MCF 10A (cell line): ENCODE data around the gene RBM44. TPM values are rescaled to one million over a fixed set of nuclear protein-coding genes. Genes with fewer than 3 reads are reported as not detected.
A peak's percentile ranks its signal among the peaks of the same experiment; 100 is the strongest.
"Not testable (repeated sequence)": the region's sequence is repeated elsewhere in the genome, so short reads cannot be mapped to it uniquely, and the experiment has no call there.

Experiments used
- BruUV-seq: library from RNA; stranded (reverse); fragments of 400-500 nt; replicated peaks from 2 replicates; lab custom pipeline; 2021; lab: Mats Ljungman, UMichigan
- CTCF ChIA-PET: fragments of 300-600 bp; sonication (Branson Sonifier 250); formaldehyde crosslinking; extraction: SDS; loops from one replicate; lab custom pipeline; 2021; ENCODE audit warnings: antibody characterized with exemption, inconsistent platforms; lab: Yijun Ruan, JAX
- POLR2A ChIA-PET: fragments of 300-600, 350-650 bp; sonication (Branson Sonifier 250); formaldehyde crosslinking; extraction: SDS; loops from one replicate; lab custom pipeline; 2020; ENCODE audit warnings: antibody characterized with exemption, inconsistent platforms; lab: Yijun Ruan, JAX
- DNase-seq: peaks from one replicate; pipeline ENCODE4 v3.0.0-alpha.2; 2018; ENCODE audit not compliant: unreplicated experiment
- H3K27ac Mint-ChIP-seq: one replicate; pipeline ENCODE4 v1.8.0; 2022; ENCODE audit warnings: mild to moderate bottlenecking, low read depth, mixed read lengths; ENCODE audit not compliant: unreplicated experiment
- H3K27me3 Mint-ChIP-seq: one replicate; pipeline ENCODE4 v1.8.0; 2022; ENCODE audit warnings: mixed read lengths; ENCODE audit not compliant: insufficient read depth, unreplicated experiment
- H3K36me3 Mint-ChIP-seq: one replicate; pipeline ENCODE4 v1.8.0; 2022; ENCODE audit warnings: mild to moderate bottlenecking, moderate library complexity, mixed read lengths; ENCODE audit not compliant: insufficient read depth, unreplicated experiment
- H3K4me1 Mint-ChIP-seq: one replicate; pipeline ENCODE4 v1.8.0; 2022; ENCODE audit warnings: mixed read lengths; ENCODE audit not compliant: insufficient read depth, unreplicated experiment
- H3K4me3 Mint-ChIP-seq: one replicate; pipeline ENCODE4 v1.8.0; 2022; ENCODE audit warnings: mild to moderate bottlenecking, moderate library complexity, mixed read lengths; ENCODE audit not compliant: unreplicated experiment
- H3K9me3 Mint-ChIP-seq: one replicate; pipeline ENCODE4 v1.8.0; 2022; ENCODE audit warnings: mixed read lengths; ENCODE audit not compliant: unreplicated experiment
- CTCF ChIP-seq: fragments of 200-600 bp; IDR thresholded peaks from one replicate; pipeline ENCODE4 v1.8.0; 2022; ENCODE audit warnings: antibody characterized with exemption, mild to moderate bottlenecking; ENCODE audit not compliant: unreplicated experiment
- intact Hi-C: fragments of 100-400 bp; cut with micrococcal nuclease; formaldehyde crosslinking; loops from 2 replicates; pipeline ENCODE4 v1.14.1; 2022
- total RNA-seq: library from RNA; stranded (reverse); gene quantifications from 2 replicates; pipeline ENCODE4 v1.2.3, GENCODE V29; 2022

The RBM44 gene
- total RNA-seq, 1 experiment from 2014 or later, result 0.23 TPM

GRCh38 chr2:237865623-237866041, 67.1 kb downstream of the RBM44 start:
- intact Hi-C loops, result no loop called here
- Mint-ChIP-seq H3K27me3 (no peaks in the 10 kb centered on the region), H3K27ac (peak overlapping the region; percentile 86), H3K4me1 (peaks cover 24% of the 10 kb centered on the region), H3K36me3 (no peaks in the 10 kb centered on the region), H3K4me3 (no peak overlapping the region), H3K9me3 (no peaks in the 10 kb centered on the region)
- CTCF ChIA-PET, result no interaction called here
- no TSS peak for BruUV-seq
- peak; percentile 49 for DNase-seq
- no peak for TF ChIP-seq CTCF
- POLR2A ChIA-PET, result interaction anchor here (0.6 to 2.2 kb wide), 8 partner anchors 30 to 338 kb away, joined by 3 to 12 read pairs (median 4); partner anchors contain the start of gene SCLY

GRCh38 chr2:237866101-237866621, 67.6 kb downstream of the RBM44 start:
- no peaks in the 10 kb centered on the region for H3K9me3 Mint-ChIP-seq
- no TSS peak for BruUV-seq
- POLR2A ChIA-PET, result interaction anchor here (0.7 to 2.2 kb wide), 4 partner anchors 30 to 336 kb away, joined by 3 to 12 read pairs (median 4); no protein-coding TSS in a partner anchor
- no peaks in the 10 kb centered on the region for H3K36me3 Mint-ChIP-seq
- no peaks in the 10 kb centered on the region for H3K27me3 Mint-ChIP-seq
- H3K4me3 Mint-ChIP-seq, result no peak overlapping the region
- TF ChIP-seq CTCF, result no peak
- peak overlapping the region; percentile 86 for H3K27ac Mint-ChIP-seq
- CTCF ChIA-PET, result interaction anchor here (0.7 kb wide), 1 partner anchor 153 kb away, joined by 3 read pairs; no protein-coding TSS in a partner anchor
- peak; percentile 43 for DNase-seq
- peaks cover 24% of the 10 kb centered on the region for H3K4me1 Mint-ChIP-seq
- intact Hi-C loops, result no loop called here

GRCh38 chr2:237867465-237867864, 68.9 kb downstream of the RBM44 start:
- H3K36me3 Mint-ChIP-seq, result no peaks in the 10 kb centered on the region
- no peak overlapping the region for H3K4me3 Mint-ChIP-seq
- DNase-seq, result no peak
- no peak overlapping the region for H3K27ac Mint-ChIP-seq
- TF ChIP-seq CTCF, result no peak
- H3K9me3 Mint-ChIP-seq, result no peaks in the 10 kb centered on the region
- peaks cover 24% of the 10 kb centered on the region for H3K4me1 Mint-ChIP-seq
- intact Hi-C loops, result no loop called here
- no TSS peak for BruUV-seq
- ChIA-PET CTCF (interaction anchor here (1.0 kb wide), 1 partner anchor 101 kb away, joined by 3 read pairs; no protein-coding TSS in a partner anchor), POLR2A (interaction anchor here (1.0 kb wide), 1 partner anchor 23 kb away, joined by 3 read pairs; no protein-coding TSS in a partner anchor)
- H3K27me3 Mint-ChIP-seq, result no peaks in the 10 kb centered on the region

GRCh38 chr2:237868074-237868473, 69.5 kb downstream of the RBM44 start:
- H3K27me3 Mint-ChIP-seq, intact Hi-C loops, H3K9me3 Mint-ChIP-seq, H3K36me3 Mint-ChIP-seq, CTCF ChIA-PET, BruUV-seq, POLR2A ChIA-PET, DNase-seq, H3K27ac Mint-ChIP-seq, H3K4me3 Mint-ChIP-seq: not testable (repeated sequence)
- H3K4me1 Mint-ChIP-seq, result peaks cover 25% of the 10 kb centered on the region
